T47D (cell line): ENCODE measurements around the gene SLIT2.

Experiments used
- DNase-seq, 2 experiments: peaks; one replicate each; pipeline versions ENCODE4 v3.0.0 to v3.0.0-alpha.2; 2011 to 2012; ENCODE audit warnings: low read depth in 1 of 2, low spot score in 1 of 2
- JUND ChIP-seq: IDR thresholded peaks from 2 replicates; pipeline ENCODE4 v1.6.1; 2012; ENCODE audit warnings: low read depth
- in situ Hi-C: cut with HindIII; loops from 2 replicates; pipeline ENCODE4 v1.10.0; 2016; ENCODE audit warnings: low sequenced_read_pairs, low pct_unique_long_range_greater_than_20kb

Gene SLIT2, protein sequence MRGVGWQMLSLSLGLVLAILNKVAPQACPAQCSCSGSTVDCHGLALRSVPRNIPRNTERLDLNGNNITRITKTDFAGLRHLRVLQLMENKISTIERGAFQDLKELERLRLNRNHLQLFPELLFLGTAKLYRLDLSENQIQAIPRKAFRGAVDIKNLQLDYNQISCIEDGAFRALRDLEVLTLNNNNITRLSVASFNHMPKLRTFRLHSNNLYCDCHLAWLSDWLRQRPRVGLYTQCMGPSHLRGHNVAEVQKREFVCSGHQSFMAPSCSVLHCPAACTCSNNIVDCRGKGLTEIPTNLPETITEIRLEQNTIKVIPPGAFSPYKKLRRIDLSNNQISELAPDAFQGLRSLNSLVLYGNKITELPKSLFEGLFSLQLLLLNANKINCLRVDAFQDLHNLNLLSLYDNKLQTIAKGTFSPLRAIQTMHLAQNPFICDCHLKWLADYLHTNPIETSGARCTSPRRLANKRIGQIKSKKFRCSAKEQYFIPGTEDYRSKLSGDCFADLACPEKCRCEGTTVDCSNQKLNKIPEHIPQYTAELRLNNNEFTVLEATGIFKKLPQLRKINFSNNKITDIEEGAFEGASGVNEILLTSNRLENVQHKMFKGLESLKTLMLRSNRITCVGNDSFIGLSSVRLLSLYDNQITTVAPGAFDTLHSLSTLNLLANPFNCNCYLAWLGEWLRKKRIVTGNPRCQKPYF (N-terminal part only)

GRCh38 chr4:20251796-20252655, at the start of gene SLIT2:
SLIT2 (plus strand) TSS chr4:20251905; CDS start chr4:20253816, 1,911 bp downstream.
- in situ Hi-C loops = no loop called here
- no peak for DNase-seq
- no peak for TF ChIP-seq JUND

GRCh38 chr4:20203508-20203907, 48.2 kb upstream of the SLIT2 start:
- no peak for DNase-seq
- TF ChIP-seq JUND = no peak
- in situ Hi-C loops = no loop called here

GRCh38 chr4:20217521-20217920, 34.2 kb upstream of the SLIT2 start:
- in situ Hi-C loops = no loop called here
- TF ChIP-seq JUND = no peak
- DNase-seq = no peak

DNA sequence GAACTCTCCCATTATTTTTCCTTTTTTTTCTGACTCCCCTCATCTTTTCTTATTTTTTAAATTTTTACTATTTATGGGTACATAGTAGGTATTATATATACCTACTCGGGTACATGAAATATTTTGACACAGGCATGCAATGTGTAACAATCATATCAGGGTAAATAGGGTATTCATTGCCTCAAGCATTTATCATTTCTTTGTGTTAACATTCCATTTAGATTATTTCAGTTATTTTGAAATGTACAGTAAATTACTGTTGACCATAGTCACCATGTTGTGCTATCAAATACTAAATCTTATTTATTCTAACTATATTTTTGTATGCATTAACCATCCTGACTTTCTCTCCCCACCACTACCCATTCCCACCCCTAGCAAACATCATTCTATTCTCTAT, 33.8 kb upstream of the SLIT2 start:
- DNase-seq = no peak
- no peak for TF ChIP-seq JUND
- in situ Hi-C loops = no loop called here

DNA sequence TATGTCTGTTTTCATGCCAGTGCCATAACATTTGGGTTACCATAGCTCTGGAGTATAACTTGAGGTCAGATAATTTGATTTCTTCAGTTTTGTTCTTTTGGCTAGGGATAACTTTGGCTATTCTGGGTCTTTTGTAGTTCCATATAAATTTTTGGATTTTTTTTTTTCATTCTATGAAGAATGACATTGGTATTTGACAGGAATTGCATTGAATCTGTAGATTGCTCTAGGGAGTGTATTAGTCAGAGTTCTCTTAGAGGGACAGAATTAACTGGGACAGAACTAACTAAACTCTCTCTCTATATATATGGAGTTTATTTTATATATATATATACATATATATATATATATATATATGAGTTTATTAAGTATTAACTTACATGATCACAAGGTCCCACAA, 32.2 kb upstream of the SLIT2 start:
- in situ Hi-C loops = no loop called here
- no peak for DNase-seq
- TF ChIP-seq JUND = no peak

DNA sequence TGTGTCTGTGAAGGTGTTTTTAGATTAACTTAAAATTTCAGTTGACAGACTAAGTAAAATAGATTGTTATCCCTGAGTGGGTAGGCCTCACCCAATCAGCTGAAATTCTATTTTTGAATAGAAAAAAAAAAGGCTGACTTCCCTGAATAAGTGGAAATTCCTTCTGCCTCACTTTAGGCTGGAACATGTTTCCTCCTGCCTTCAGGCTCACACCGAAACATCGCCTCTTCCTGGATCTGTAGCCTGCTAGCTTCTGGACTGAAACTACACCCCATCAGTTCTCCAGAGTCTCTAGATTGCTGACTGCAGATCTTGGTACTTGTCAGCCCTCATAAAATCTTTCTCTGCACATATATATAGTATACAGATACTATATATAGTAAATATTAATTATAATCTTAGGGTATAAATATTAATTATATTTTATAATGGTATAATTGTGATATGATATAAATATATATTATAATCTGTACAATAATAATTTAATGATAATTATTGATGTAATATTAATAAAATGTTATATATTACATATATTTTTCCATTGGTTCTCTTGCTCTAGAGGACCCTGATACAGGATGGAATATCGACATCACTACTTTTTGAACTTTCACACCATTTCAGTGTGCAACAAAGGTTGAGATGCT, 13.7 kb upstream of the SLIT2 start:
- no peak for TF ChIP-seq JUND
- in situ Hi-C loops = no loop called here

GRCh38 chr4:20248155-20248558, 3.5 kb upstream of the SLIT2 start:
- peak in 1 of 2 experiments; percentile 43 for DNase-seq
- no peak for TF ChIP-seq JUND
- in situ Hi-C loops = no loop called here

More for the DNA sequence above, 13.7 kb upstream of the SLIT2 start:
- no peak for DNase-seq

GRCh38 chr4:20249333-20249732, 2.4 kb upstream of the SLIT2 start:
- in situ Hi-C loops = no loop called here
- TF ChIP-seq JUND = no peak
- peak; percentile 28 to 57 for DNase-seq

DNA sequence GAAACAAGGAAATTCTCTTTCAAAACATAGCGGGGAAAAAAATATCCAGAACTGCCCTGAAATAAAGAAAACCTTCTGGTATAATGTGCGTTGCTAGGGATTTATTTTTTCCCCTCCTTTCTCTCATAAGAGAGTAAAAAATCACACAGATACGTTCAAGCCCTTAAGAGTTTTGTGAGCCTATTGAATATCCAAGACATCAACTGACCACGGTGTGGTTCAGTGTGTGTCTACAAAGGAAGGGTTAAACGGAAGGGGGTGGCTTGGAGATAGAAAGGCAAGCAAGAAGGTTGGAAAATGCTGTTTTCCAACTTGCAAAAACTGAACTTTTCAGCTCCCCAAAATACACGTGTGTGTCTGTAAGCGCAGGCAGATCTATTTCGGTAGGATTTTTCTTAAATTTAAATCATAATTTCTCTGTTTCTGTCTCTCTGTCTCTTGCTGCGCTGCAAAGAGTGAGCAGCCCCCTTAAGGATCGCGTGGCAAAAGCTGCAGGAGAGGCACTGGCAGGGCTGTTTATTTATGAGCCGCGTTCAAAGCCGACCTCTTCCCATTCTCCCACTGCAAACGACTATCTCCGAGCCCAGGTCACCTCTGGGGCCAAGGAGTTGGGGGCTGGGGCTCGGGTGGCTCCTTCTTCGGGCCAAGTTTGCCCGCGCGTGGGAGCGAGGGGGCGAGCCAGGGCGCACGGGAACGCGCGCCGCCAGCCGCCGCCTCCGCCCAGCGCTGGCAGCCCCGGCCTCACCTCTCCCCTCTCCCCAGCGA, 492 bp upstream of the SLIT2 start:
- no peak for DNase-seq

GRCh38 chr4:20252656-20253282, 1.1 kb downstream of the SLIT2 start:
- in situ Hi-C loops = no loop called here
- TF ChIP-seq JUND = no peak
- no peak for DNase-seq

More for the DNA sequence above, 492 bp upstream of the SLIT2 start:
- in situ Hi-C loops = no loop called here
- TF ChIP-seq JUND = no peak

DNA sequence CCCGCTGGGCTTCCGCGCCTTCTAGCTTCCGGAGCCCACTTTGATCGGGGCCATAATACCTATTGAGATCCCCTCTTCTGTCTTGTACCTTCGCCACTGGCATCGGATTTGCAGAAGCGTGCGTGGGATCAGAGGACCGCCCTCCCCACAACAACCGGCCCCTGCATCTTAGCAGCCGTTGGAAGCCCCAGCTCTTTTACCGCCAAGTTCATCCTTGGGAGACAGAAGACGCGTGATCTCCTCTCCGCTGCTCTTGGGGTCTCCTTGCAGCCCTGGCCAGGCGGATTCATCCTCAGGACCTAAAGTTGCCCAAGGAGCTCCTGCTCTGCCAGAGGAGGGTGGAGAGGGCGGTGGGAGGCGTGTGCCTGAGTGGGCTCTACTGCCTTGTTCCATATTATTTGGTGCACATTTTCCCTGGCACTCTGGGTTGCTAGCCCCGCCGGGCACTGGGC, 1.6 kb downstream of the SLIT2 start:
- no peak for DNase-seq
- in situ Hi-C loops = no loop called here
- TF ChIP-seq JUND = no peak
